NCI-H2196 (cell line): ENCODE measurements around the gene OR4E1.
"Not testable (repeated sequence)": the region's sequence is repeated elsewhere in the genome, so short reads cannot be mapped to it uniquely, and the experiment has no call there.

Experiments
- DNase-seq: peaks from one replicate; lab custom pipeline; 2025; ENCODE audit not compliant: unreplicated experiment; lab: John Stamatoyannopoulos, UW

OR4E1 gene

GRCh38 chr14:21673718-21674117, at the start of gene OR4E1:
Gene OR4E1, minus strand, starts transcription at chr14:21673818. Its CDS starts 2,883 bp downstream, at chr14:21670935.
- DNase-seq: no peak

- no peak for DNase-seq
Observed at GRCh38 chr14:21721504-21721903, 47.9 kb upstream of the OR4E1 start.

GRCh38 chr14:21719841-21720240, 46.2 kb upstream of the OR4E1 start:
- DNase-seq: no peak

GRCh38 chr14:21714318-21714929, 40.8 kb upstream of the OR4E1 start:
- no peak for DNase-seq

GRCh38 chr14:21712036-21712435, 38.4 kb upstream of the OR4E1 start:
- no peak for DNase-seq

- peak; percentile 25 for DNase-seq
Observed at GRCh38 chr14:21711360-21711961, 37.8 kb upstream of the OR4E1 start.

GRCh38 chr14:21704338-21704737, 30.7 kb upstream of the OR4E1 start:
- no peak for DNase-seq

GRCh38 chr14:21703357-21704326, 30.0 kb upstream of the OR4E1 start:
- DNase-seq: no peak

- DNase-seq: no peak
Observed at GRCh38 chr14:21702316-21702715, 28.7 kb upstream of the OR4E1 start.

GRCh38 chr14:21699551-21699950, 25.9 kb upstream of the OR4E1 start:
- no peak for DNase-seq

- not testable (repeated sequence) for DNase-seq
Observed at GRCh38 chr14:21698538-21698937, 24.9 kb upstream of the OR4E1 start.

- not testable (repeated sequence) for DNase-seq
Observed at GRCh38 chr14:21697662-21698061, 24.0 kb upstream of the OR4E1 start.

GRCh38 chr14:21694425-21694824, 20.8 kb upstream of the OR4E1 start:
- DNase-seq: no peak

- no peak for DNase-seq
Observed at GRCh38 chr14:21686468-21686867, 12.8 kb upstream of the OR4E1 start.

- DNase-seq: no peak
Observed at GRCh38 chr14:21680072-21680471, 6.5 kb upstream of the OR4E1 start.

- DNase-seq: no peak
Observed at GRCh38 chr14:21675566-21675965, 1.9 kb upstream of the OR4E1 start.

GRCh38 chr14:21672116-21672515, 1.5 kb downstream of the OR4E1 start:
- DNase-seq: no peak

GRCh38 chr14:21671371-21671770, 2.2 kb downstream of the OR4E1 start:
- DNase-seq: no peak

- DNase-seq: no peak
Observed at GRCh38 chr14:21669284-21669683, 4.3 kb downstream of the OR4E1 start.

- no peak for DNase-seq
Observed at GRCh38 chr14:21668377-21668776, 5.2 kb downstream of the OR4E1 start.

GRCh38 chr14:21656980-21657379, 16.6 kb downstream of the OR4E1 start:
- no peak for DNase-seq

GRCh38 chr14:21654215-21654614, 19.4 kb downstream of the OR4E1 start:
- no peak for DNase-seq
